ENCODE data around the gene AHNAK2.

The AHNAK2 gene

GRCh38 chr14:105023144-105023543, 45.0 kb upstream of the AHNAK2 start:
- TF ChIP-seq CTCF (conservative IDR thresholded peaks at IDR 0.05; ENCODE audit: low read depth, low read length): no peak
- no peak for DNase-seq (ENCODE audit: low read depth)
- no peak overlapping the region for H3K4me3 ChIP-seq (ENCODE audit: low read length)

- no peak for DNase-seq (ENCODE audit: low read depth)
- no peak for TF ChIP-seq CTCF (conservative IDR thresholded peaks at IDR 0.05; ENCODE audit: low read depth, low read length)
- H3K4me3 ChIP-seq (ENCODE audit: low read length): peak overlapping the region; percentile 67
These were observed 44.1 kb upstream of the AHNAK2 start for GRCh38 chr14:105022276-105022670.

- H3K4me3 ChIP-seq (ENCODE audit: low read length): peak overlapping the region; percentile 67
- no peak for DNase-seq (ENCODE audit: low read depth)
- TF ChIP-seq CTCF (conservative IDR thresholded peaks at IDR 0.05; ENCODE audit: low read depth, low read length): peak; percentile 18
These were observed 43.6 kb upstream of the AHNAK2 start for GRCh38 chr14:105021656-105022275.

- TF ChIP-seq CTCF (conservative IDR thresholded peaks at IDR 0.05; ENCODE audit: low read depth, low read length): no peak
- DNase-seq (ENCODE audit: low read depth): peak; percentile 80
These were observed 42.9 kb upstream of the AHNAK2 start, which contains the start of gene CDCA4 for GRCh38 chr14:105020815-105021655. TSS of gene CDCA4 (minus strand) at chr14:105021083. CDS start at chr14:105011929, 9,154 bp downstream.

GRCh38 chr14:105019861-105020814, 42.0 kb upstream of the AHNAK2 start:
- no peak for DNase-seq (ENCODE audit: low read depth)
- TF ChIP-seq CTCF (conservative IDR thresholded peaks at IDR 0.05; ENCODE audit: low read depth, low read length): peak; percentile 30
- peak overlapping the region; percentile 83 for H3K4me3 ChIP-seq (ENCODE audit: low read length)

More at GRCh38 chr14:105020815-105021655, 42.9 kb upstream of the AHNAK2 start, which contains the start of gene CDCA4:
- peak within 1 kb of the TSS; percentile 83 for H3K4me3 ChIP-seq (ENCODE audit: low read length)

- no peak for DNase-seq (ENCODE audit: low read depth)
- H3K4me3 ChIP-seq (ENCODE audit: low read length): no peak overlapping the region
- no peak for TF ChIP-seq CTCF (conservative IDR thresholded peaks at IDR 0.05; ENCODE audit: low read depth, low read length)
These were observed 40.2 kb upstream of the AHNAK2 start for GRCh38 chr14:105018414-105018813.
